Vagina (tissue), 2 donors: Measurements from ENCODE around the gene TRIM71.

Experiments used
- CTCF ChIP-seq, 3 experiments: fragments of 450-650 bp in 2 of 3; fragments of 200-600 bp in 1 of 3; sonication (generic) in 1 of 3; IDR thresholded peaks; one replicate each; pipeline ENCODE4 v1.5.1; 2017 to 2019; ENCODE audit warnings: antibody characterized with exemption in 3 of 3, mild to moderate bottlenecking in 2 of 3, moderate library complexity in 2 of 3
- POLR2A ChIP-seq, 2 donors: fragments of 450-650 bp; IDR thresholded peaks; one replicate each; pipeline ENCODE4 v1.6.1; 2017; ENCODE audit warnings: antibody characterized with exemption in 2 of 2, mild to moderate bottlenecking in 2 of 2, moderate library complexity in 2 of 2
- POLR2AphosphoS5 ChIP-seq, 2 donors: sonication (generic); formaldehyde crosslinking; IDR thresholded peaks; one replicate each; pipeline ENCODE4 v1.9.0; 2017; ENCODE audit warnings: antibody characterized with exemption in 2 of 2, mild to moderate bottlenecking in 2 of 2, low read depth in 1 of 2; ENCODE audit not compliant: insufficient read depth in 1 of 2

GRCh38 chr3:32930161-32930560, 112.4 kb downstream of the TRIM71 start:
- TF ChIP-seq CTCF (IDR thresholded peaks at IDR 0.05): no peak
- TF ChIP-seq POLR2AphosphoS5 (IDR thresholded peaks at IDR 0.05; ENCODE audit: insufficient read depth in 1 of 2, low read depth in 1 of 2): no peak
- TF ChIP-seq POLR2A (IDR thresholded peaks at IDR 0.05): no peak
